ENCODE results near the gene TBL1XR1.
A peak's percentile ranks its signal among the peaks of the same experiment; 100 is the strongest.
"Not testable (repeated sequence)": the region's sequence is repeated elsewhere in the genome, so short reads cannot be mapped to it uniquely, and the experiment has no call there.

Gene TBL1XR1

DNA sequence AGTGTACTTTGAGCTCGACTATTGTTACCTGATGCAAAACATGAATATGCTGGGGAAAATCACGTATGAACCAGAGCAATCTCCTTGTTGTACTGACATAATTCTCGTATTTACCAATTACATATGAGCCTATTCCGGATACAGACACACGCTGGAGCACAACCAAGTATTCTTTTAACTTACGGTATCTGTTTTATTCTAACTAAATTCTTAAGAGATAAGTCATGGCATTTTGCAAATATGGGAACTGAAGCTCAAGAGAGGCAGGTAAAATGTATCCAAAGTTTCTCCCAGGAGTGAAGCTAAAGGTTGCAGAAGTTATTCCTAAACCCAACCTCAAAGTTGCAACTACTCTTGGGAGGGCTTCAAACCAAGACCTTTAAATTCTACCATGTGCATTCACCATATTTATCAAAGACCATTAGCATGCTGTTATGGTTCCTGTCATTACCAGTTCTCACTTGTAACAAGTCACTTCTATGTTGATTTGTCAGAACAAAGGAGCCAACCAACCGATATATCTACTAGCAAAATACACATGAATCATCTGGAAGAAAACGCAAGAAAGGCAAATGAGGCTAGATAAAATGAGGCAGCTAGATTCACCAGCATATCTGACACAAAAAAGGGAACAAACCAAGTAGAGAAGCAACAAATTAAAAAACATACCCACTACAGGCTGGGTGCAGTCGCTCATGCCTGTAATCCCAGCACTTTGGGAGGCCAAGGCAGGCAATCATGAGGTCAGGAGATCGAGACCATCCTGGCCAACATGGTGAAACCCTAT is 17.8 kb downstream of the TBL1XR1 start:
- no peak for DNase-seq

DNA sequence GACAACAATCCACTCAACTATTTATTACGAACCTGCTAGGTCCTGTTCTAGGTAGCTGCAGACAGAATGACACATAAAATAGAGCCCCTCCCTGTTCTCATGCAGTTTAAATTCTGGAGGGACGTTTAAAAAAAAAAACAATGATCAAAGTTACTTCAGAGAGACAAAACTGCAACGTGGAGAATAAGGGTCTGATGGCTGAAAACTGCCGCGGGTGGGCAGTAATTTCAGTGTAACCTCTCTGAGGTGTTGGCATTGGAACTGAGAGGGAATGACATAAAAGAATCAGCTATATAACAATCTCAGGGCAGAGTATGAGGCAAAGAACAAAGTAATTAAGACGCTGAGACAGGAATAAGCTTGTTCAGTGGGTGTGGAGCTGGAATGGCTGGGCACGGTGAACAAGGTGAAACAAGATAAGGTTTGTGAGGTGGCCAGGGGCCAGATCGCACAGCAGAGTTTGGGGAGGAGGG is 19.5 kb downstream of the TBL1XR1 start:
- DNase-seq: peak; percentile 39

DNA sequence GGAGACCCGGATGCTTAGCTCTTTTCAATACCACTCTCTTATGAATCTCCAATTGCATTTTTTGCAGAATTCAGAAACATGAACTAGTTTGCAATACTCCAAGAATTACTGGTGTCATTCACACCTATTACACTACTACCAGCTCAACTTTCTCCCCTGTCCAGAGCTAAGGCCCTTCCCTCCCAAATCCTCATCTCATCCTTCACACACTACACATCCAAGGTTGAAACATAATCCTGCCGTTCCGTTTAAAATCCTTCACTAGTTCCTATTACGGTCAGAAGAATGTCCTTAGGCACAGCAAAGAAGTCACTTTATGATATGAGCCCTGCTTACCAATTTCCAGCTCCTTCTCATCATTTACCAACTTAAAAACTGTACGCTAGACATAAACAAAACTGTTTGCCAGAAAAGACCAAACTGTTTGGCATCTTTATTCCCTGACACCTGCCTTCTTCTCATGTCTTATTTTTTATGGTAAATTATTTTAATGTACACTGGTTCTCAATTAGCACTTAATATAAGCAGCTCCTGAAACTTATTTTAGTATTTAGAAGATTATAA is 22.6 kb downstream of the TBL1XR1 start:
- DNase-seq: no peak

GRCh38 chr3:177169936-177170722 is 27.2 kb downstream of the TBL1XR1 start:
- DNase-seq: peak; percentile 12

- DNase-seq: no peak
Measured at GRCh38 chr3:177168431-177168830, 28.9 kb downstream of the TBL1XR1 start.

- no peak for DNase-seq
Measured at GRCh38 chr3:177162742-177163141, 34.5 kb downstream of the TBL1XR1 start.

DNA sequence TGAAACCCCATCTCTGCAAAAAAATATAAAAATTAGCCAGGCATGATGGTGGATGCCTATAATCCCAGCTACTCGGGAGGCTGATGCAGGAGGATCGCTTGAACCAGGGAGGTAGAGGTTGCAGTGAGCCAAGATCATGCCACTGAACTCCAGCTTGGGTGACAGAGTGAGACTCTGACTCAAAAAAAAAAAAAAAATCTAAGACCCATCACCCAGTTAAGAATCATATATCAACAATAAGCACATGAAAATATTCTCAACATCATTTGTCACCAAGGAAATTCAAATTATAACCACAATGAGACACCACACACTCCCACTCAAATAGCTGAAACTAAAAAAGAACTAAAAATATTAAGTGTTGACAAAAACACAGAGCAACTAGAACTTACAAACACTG is 35.7 kb downstream of the TBL1XR1 start:
- DNase-seq: not testable (repeated sequence)

GRCh38 chr3:177158461-177158860 is 38.8 kb downstream of the TBL1XR1 start:
- no peak for DNase-seq

DNA sequence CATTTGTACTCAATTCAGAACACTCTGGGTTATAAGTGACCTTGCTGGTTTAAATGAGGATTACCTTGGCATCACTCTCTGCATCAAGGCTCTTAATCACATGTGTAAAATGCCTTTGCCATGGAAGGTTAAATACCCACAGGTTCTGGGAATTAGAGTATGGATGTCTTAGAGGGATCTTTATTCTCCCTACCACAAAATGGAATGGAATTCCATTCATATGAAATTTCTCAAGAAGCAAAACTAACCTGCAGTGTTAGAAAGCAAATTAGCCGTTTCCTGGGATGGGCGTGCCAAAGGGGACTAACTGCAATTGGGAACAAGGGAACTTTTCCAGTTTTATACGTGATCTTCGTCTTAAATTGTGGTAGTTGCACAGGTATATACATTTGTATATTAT is 39.8 kb downstream of the TBL1XR1 start:
- DNase-seq: no peak

DNA sequence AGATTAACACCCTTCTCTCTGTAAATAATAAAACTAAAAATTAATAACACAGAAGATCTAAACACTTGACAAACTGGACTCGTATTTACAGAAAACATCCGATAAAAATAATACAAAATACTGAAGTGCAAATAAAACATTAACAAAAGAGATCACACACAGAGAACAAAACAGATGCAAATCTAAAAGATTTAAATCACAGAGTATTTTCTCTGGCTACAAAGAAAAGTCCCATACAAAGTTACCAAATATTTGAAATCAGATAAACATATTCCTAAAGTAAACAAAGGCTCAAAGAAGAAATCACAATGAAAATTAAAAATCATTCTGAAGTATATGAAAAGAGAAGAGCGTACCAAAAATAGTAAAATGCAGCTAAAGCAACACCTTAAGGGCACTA is 42.5 kb downstream of the TBL1XR1 start:
- no peak for DNase-seq

DNA sequence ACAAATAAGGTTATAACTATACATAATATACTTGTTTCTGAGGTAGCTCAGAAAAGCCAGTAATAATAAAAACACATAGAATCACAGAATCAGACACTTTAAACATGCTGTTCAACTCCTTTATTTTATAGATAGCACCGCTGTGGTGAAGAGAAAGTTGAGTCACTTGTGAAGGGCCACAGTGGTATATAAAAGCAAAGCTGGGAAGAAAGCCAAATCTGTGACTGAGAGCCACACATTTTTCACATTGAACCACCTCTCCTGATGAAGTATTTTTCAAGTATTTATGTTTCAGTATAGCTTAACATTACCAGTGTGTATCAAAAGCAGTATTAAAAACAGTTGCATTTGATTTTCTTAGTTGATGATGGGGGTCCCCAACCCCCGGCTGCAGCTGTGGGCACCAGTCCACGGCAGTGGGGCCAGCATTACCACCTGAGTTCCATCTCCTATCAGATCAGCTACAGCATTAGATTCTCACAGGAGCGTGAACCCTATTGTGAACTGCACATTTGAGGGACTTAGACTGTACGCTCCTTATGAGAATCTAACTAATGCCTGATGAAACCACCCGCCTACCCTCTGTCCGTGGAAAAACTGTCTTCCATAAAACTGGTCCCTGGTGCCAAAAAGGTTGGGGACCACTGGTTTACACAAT is 46.2 kb downstream of the TBL1XR1 start:
- DNase-seq: peak; percentile 57

- DNase-seq: no peak
Measured at GRCh38 chr3:177150218-177150916, 46.9 kb downstream of the TBL1XR1 start.

DNA sequence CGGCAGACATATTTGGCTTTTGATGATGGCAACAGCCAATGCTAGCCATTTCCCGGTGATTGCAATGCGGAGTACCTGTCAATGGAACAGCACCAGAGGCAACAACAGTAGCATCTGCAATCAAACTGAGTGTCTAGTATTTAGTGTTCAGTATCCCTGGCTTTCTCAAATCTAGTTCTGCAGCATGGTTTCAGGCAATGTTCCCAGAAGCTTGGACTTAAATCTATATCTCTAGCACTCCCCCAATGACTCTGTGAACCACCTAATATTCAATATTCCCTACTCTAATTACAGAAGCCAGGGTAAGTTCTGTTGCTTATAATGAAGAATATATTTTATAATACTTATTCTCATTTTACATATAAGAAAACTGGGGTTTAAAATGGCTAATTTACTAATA is 48.2 kb downstream of the TBL1XR1 start:
- no peak for DNase-seq

GRCh38 chr3:177147790-177148189 is 49.5 kb downstream of the TBL1XR1 start:
- DNase-seq: no peak

- no peak for DNase-seq
Measured at GRCh38 chr3:177146646-177147045, 50.6 kb downstream of the TBL1XR1 start.

DNA sequence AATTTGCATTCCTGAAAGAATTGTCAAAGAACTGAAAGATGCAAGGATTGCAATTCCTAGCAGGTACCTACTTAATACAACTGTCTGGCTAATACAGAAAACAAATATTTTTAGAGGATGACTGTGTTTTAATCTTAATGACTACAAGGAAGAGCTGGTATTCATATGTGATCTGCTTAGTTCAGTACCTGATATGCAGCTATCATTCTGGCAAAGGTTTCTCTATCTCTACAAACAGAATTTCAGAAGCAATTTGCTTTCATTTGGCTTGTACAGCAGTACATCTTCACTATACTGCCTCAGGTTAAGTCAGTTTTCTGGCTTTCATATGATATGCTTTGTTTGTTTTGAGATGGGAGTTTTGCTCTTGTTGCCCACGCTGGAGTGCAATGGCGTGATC is 51.3 kb downstream of the TBL1XR1 start:
- no peak for DNase-seq

- DNase-seq: no peak
Measured at GRCh38 chr3:177145381-177145780, 51.9 kb downstream of the TBL1XR1 start.

- peak; percentile 8 for DNase-seq
Measured at GRCh38 chr3:177144922-177145321, 52.4 kb downstream of the TBL1XR1 start.

- no peak for DNase-seq
Measured at GRCh38 chr3:177141899-177142646, 55.2 kb downstream of the TBL1XR1 start.

DNA sequence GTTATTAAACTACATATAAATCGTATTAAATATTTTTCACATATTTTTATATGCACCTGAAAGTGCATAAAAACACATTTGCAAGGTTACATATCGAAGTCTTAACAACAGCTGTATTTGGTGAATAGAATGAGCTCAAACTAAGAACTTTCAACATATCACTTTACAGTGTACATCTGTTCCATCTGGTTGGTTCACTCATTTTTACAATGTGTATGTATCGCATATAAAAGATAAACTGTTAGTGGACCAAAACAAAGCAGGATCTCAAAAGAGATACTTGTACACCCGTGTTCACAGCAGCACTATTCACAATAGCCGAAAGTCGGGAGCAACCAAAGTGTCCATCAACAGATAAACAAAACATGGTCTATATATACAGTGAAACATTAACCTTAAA is 55.8 kb downstream of the TBL1XR1 start:
- no peak for DNase-seq

DNA sequence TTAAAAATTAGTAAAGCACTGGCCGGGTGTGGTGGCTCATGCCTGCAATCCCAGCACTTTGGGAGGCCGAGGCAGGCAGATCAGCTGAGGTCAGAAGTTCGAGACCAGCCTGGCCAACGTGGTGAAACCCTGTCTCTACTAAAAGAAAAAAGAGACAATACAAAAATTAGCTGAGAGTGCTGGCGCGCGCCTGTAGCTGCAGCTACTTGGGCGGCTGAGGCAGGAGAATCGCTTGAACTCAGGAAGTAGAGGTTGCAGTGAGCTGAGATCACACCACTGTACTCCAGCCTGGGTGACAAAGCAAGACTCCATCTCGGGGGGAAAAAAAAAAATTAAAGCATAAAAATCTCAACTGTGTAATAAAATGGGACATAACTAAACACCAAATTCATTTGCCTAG is 58.1 kb downstream of the TBL1XR1 start:
- DNase-seq: not testable (repeated sequence)

Data from NCI-H1105 (cell line).